Keratinocyte (primary cell): Measurements from ENCODE around the gene TMEM200B. TPM values are rescaled to one million over a fixed set of nuclear protein-coding genes. Genes with fewer than 3 reads are reported as not detected.

Experiments
- DNase-seq: peaks from one replicate; pipeline ENCODE4 v3.0.0-alpha.2; 2011; ENCODE audit warnings: low read depth, missing footprints, low spot score
- FAIRE-seq: peaks from 2 replicates; lab custom pipeline; 2011; peaks lifted over from hg19 to GRCh38; lab: Jason Lieb, UNC
- H2AFZ ChIP-seq: 2 replicates; pipeline ENCODE4 v1.6.0; 2012; ENCODE audit warnings: low read length, control low read depth, inconsistent platforms; ENCODE audit not compliant: control insufficient read depth
- H3K27ac ChIP-seq: 2 replicates; pipeline ENCODE4 v1.5.1; 2011; ENCODE audit warnings: low read length; ENCODE audit not compliant: control insufficient read depth, insufficient read depth
- H3K27me3 ChIP-seq: 3 replicates; pipeline ENCODE4 v1.6.0; 2011; ENCODE audit warnings: low read length; ENCODE audit not compliant: control insufficient read depth, insufficient read depth; ENCODE audit errors: extremely low read depth
- H3K36me3 ChIP-seq, 2 experiments: 2 replicates in 1 of 2; 3 replicates in 1 of 2; pipeline ENCODE4 v1.5.1; 2011; ENCODE audit warnings: low read length in 2 of 2, mild to moderate bottlenecking in 1 of 2; ENCODE audit not compliant: control insufficient read depth in 2 of 2, insufficient read depth in 2 of 2; ENCODE audit errors: extremely low read depth in 1 of 2
- H3K4me1 ChIP-seq: 3 replicates; pipeline ENCODE4 v1.5.1; 2011; ENCODE audit warnings: low read length; ENCODE audit not compliant: control insufficient read depth, insufficient read depth; ENCODE audit errors: extremely low read depth
- H3K4me2 ChIP-seq: 3 replicates; pipeline ENCODE4 v1.6.0; 2011; ENCODE audit warnings: low read depth, low read length; ENCODE audit not compliant: control insufficient read depth, insufficient read depth; ENCODE audit errors: extremely low read depth
- H3K4me3 ChIP-seq, 3 experiments: fragments of 200-600 bp in 1 of 3; sonication (generic) in 1 of 3; 2 replicates in 2 of 3; 3 replicates in 1 of 3; pipeline ENCODE4 v1.5.1; 2011 to 2016; ENCODE audit warnings: low read length in 3 of 3, mild to moderate bottlenecking in 3 of 3, control low read depth in 2 of 3, inconsistent platforms in 1 of 3, low read depth in 1 of 3, mixed read lengths in 1 of 3, mixed run types in 1 of 3, moderate library complexity in 1 of 3; ENCODE audit not compliant: control insufficient read depth in 2 of 3, insufficient read depth in 2 of 3; ENCODE audit errors: extremely low read depth in 1 of 3
- H3K79me2 ChIP-seq: 2 replicates; pipeline ENCODE4 v1.6.0; 2012; ENCODE audit warnings: low read length; ENCODE audit not compliant: control insufficient read depth, insufficient read depth
- H3K9ac ChIP-seq: 3 replicates; pipeline ENCODE4 v1.6.0; 2011; ENCODE audit warnings: low read length; ENCODE audit not compliant: control insufficient read depth, insufficient read depth; ENCODE audit errors: extremely low read depth
- H3K9me1 ChIP-seq: 3 replicates; pipeline ENCODE4 v1.6.0; 2011; ENCODE audit warnings: low read length; ENCODE audit not compliant: control insufficient read depth, insufficient read depth; ENCODE audit errors: extremely low read depth
- H3K9me3 ChIP-seq: 2 replicates; pipeline ENCODE4 v1.5.1; 2012; ENCODE audit warnings: low read depth, low read length; ENCODE audit not compliant: control insufficient read depth
- H4K20me1 ChIP-seq: 3 replicates; pipeline ENCODE4 v1.6.0; 2011; ENCODE audit warnings: low read length; ENCODE audit not compliant: control insufficient read depth, insufficient read depth; ENCODE audit errors: extremely low read depth
- EZH2 ChIP-seq: IDR thresholded peaks from one replicate; pipeline ENCODE4 v1.6.1; 2012; ENCODE audit warnings: inconsistent platforms, mild to moderate bottlenecking, low read length, moderate library complexity
- dilution Hi-C: fragments of 300-500 bp; cut with MboI; formaldehyde crosslinking; loops from one replicate; pipeline ENCODE4 v1.7.0; 2020; ENCODE audit warnings: low sequenced_read_pairs; ENCODE audit not compliant: extremely low pct_ligation_motif_present
- polyA plus RNA-seq, 5 experiments: library from polyadenylated mRNA; depleted of rRNA in 3 of 5; stranded (reverse) in 3 of 5; stranded (forward) in 1 of 5; unstranded in 1 of 5; fragments of >200 nt; gene quantifications; 1 replicate in 1 of 5; 2 replicates in 3 of 5; 3 replicates in 1 of 5; pipeline versions ENCODE4 v1.2.1 to v1.2.3, GENCODE V29; 2011 to 2012; ENCODE audit warnings: missing spikeins in 2 of 5, low read depth in 1 of 5, low replicate concordance in 1 of 5
- TF ChIP-seq, protein P1 (sequence below), 3 experiments: IDR thresholded peaks in 1 of 3; conservative IDR thresholded peaks in 1 of 3; optimal IDR thresholded peaks in 1 of 3; 2 replicates in 2 of 3; 3 replicates in 1 of 3; pipeline versions ENCODE3 to v1.5.1; 2011; ENCODE audit warnings: low read length in 3 of 3, mild to moderate bottlenecking in 3 of 3, moderate library complexity in 2 of 3, control low read depth in 1 of 3, inconsistent platforms in 1 of 3; ENCODE audit not compliant: insufficient read depth in 2 of 3; ENCODE audit errors: extremely low read depth in 1 of 3

Gene TMEM200B
- polyA plus RNA-seq, 1 donor (not counting 4 experiments of a cell fraction or from before 2014, with no cell fraction given) = 0.59 TPM

- Histone ChIP-seq H3K79me2 (peaks cover 100% of the 10 kb centered on the region), H3K36me3 (peaks cover 14 to 19% of the 10 kb centered on the region in 2 experiments), H3K4me3 (no peak overlapping the region), H4K20me1 (peaks cover 25% of the 10 kb centered on the region), H2AFZ (no peak overlapping the region), H3K27me3 (no peaks in the 10 kb centered on the region), H3K9ac (no peak overlapping the region), H3K27ac (no peak overlapping the region), H3K4me1 (no peaks in the 10 kb centered on the region), H3K9me1 (peaks cover 8% of the 10 kb centered on the region), H3K9me3 (no peaks in the 10 kb centered on the region), H3K4me2 (no peak overlapping the region)
- dilution Hi-C loops = no loop called here
- FAIRE-seq (no peak), DNase-seq (no peak)
- TF ChIP-seq, protein P1, sequence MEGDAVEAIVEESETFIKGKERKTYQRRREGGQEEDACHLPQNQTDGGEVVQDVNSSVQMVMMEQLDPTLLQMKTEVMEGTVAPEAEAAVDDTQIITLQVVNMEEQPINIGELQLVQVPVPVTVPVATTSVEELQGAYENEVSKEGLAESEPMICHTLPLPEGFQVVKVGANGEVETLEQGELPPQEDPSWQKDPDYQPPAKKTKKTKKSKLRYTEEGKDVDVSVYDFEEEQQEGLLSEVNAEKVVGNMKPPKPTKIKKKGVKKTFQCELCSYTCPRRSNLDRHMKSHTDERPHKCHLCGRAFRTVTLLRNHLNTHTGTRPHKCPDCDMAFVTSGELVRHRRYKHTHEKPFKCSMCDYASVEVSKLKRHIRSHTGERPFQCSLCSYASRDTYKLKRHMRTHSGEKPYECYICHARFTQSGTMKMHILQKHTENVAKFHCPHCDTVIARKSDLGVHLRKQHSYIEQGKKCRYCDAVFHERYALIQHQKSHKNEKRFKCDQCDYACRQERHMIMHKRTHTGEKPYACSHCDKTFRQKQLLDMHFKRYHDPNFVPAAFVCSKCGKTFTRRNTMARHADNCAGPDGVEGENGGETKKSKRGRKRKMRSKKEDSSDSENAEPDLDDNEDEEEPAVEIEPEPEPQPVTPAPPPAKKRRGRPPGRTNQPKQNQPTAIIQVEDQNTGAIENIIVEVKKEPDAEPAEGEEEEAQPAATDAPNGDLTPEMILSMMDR (optimal IDR thresholded peaks at IDR 0.05 in 1 of 3, IDR thresholded peaks at IDR 0.05 in 1 of 3, conservative IDR thresholded peaks at IDR 0.05 in 1 of 3; ENCODE audit: extremely low read depth in 1 of 3, insufficient read depth in 2 of 3, low read length in 3 of 3) = no peak
- no peak for TF ChIP-seq EZH2
Observed at GRCh38 chr1:29169976-29170375, 46.3 kb upstream of the TMEM200B start.

GRCh38 chr1:29167904-29168303, 44.2 kb upstream of the TMEM200B start:
- no peak overlapping the region for H3K9ac ChIP-seq
- dilution Hi-C loops = no loop called here
- no peak overlapping the region for H3K4me3 ChIP-seq
- H3K9me3 ChIP-seq = no peaks in the 10 kb centered on the region
- H3K27me3 ChIP-seq = no peaks in the 10 kb centered on the region
- no peak overlapping the region for H3K4me2 ChIP-seq
- no peak for TF ChIP-seq EZH2
- TF ChIP-seq, protein P1 (optimal IDR thresholded peaks at IDR 0.05 in 1 of 3, IDR thresholded peaks at IDR 0.05 in 1 of 3, conservative IDR thresholded peaks at IDR 0.05 in 1 of 3; ENCODE audit: extremely low read depth in 1 of 3, insufficient read depth in 2 of 3, low read length in 3 of 3) = no peak
- no peak overlapping the region for H3K27ac ChIP-seq
- no peak overlapping the region for H2AFZ ChIP-seq
- peaks cover 18% of the 10 kb centered on the region for H4K20me1 ChIP-seq
- DNase-seq (no peak), FAIRE-seq (no peak)
- H3K9me1 ChIP-seq = peaks cover 8% of the 10 kb centered on the region
- H3K36me3 ChIP-seq = peaks cover 19 to 24% of the 10 kb centered on the region in 2 experiments
- no peaks in the 10 kb centered on the region for H3K4me1 ChIP-seq
- peaks cover 100% of the 10 kb centered on the region for H3K79me2 ChIP-seq
